Type B pancreatic cell (in vitro differentiated cells): Measurements from ENCODE around the gene NFE2L2. TPM values are rescaled to one million over a fixed set of nuclear protein-coding genes. Genes with fewer than 3 reads are reported as not detected.
A peak's percentile ranks its signal among the peaks of the same experiment; 100 is the strongest.
"Not testable (repeated sequence)": the region's sequence is repeated elsewhere in the genome, so short reads cannot be mapped to it uniquely, and the experiment has no call there.

Source experiments
- DNase-seq: peaks from one replicate; pipeline ENCODE4 v3.0.0; 2021; ENCODE audit warnings: mixed read lengths; ENCODE audit not compliant: unreplicated experiment; ENCODE audit errors: extremely low spot score
- H3K27ac Mint-ChIP-seq: 2 replicates; pipeline ENCODE4 v1.8.0; 2021; ENCODE audit warnings: mild to moderate bottlenecking, mixed read lengths
- H3K27me3 Mint-ChIP-seq: 2 replicates; pipeline ENCODE4 v1.8.0; 2021; ENCODE audit warnings: mixed read lengths
- H3K36me3 Mint-ChIP-seq: 2 replicates; pipeline ENCODE4 v1.8.0; 2021; ENCODE audit warnings: mixed read lengths
- H3K4me1 Mint-ChIP-seq: one replicate; pipeline ENCODE4 v1.8.0; 2021; ENCODE audit warnings: mixed read lengths; ENCODE audit not compliant: unreplicated experiment
- H3K4me3 Mint-ChIP-seq: 2 replicates; pipeline ENCODE4 v1.8.0; 2021; ENCODE audit warnings: mild to moderate bottlenecking, mixed read lengths
- H3K9me3 Mint-ChIP-seq: 2 replicates; pipeline ENCODE4 v1.8.0; 2021; ENCODE audit warnings: mixed read lengths
- CTCF ChIP-seq: fragments of 200-600 bp; sonication (generic); conservative IDR thresholded peaks from 2 replicates; pipeline ENCODE4 v1.5.0; 2021; ENCODE audit warnings: antibody characterized with exemption, mild to moderate bottlenecking
- total RNA-seq: library from RNA; stranded (reverse); gene quantifications from 2 replicates; pipeline ENCODE4 v1.2.1, GENCODE V29; 2021; ENCODE audit warnings: low replicate concordance

NFE2L2 gene
- total RNA-seq, 1 donor from 2014 or later = 74.7 TPM

- Mint-ChIP-seq H3K27ac (peak overlapping the region; percentile 34), H3K4me3 (no peak overlapping the region), H3K4me1 (peaks cover 8% of the 10 kb centered on the region), H3K27me3 (no peaks in the 10 kb centered on the region), H3K9me3 (no peaks in the 10 kb centered on the region), H3K36me3 (peaks cover 43% of the 10 kb centered on the region)
- no peak for TF ChIP-seq CTCF
- DNase-seq = no peak
Measured at GRCh38 chr2:177231270-177231669, 33.3 kb downstream of the NFE2L2 start.

GRCh38 chr2:177229442-177230242 lies 34.9 kb downstream of the NFE2L2 start:
- H3K27ac Mint-ChIP-seq = peak overlapping the region; percentile 28
- H3K4me3 Mint-ChIP-seq = no peak overlapping the region
- peaks cover 43% of the 10 kb centered on the region for H3K36me3 Mint-ChIP-seq
- no peak for TF ChIP-seq CTCF
- H3K9me3 Mint-ChIP-seq = no peaks in the 10 kb centered on the region
- no peaks in the 10 kb centered on the region for H3K27me3 Mint-ChIP-seq
- DNase-seq = no peak
- peaks cover 8% of the 10 kb centered on the region for H3K4me1 Mint-ChIP-seq

- no peaks in the 10 kb centered on the region for H3K9me3 Mint-ChIP-seq
- peak overlapping the region; percentile 80 for H3K27ac Mint-ChIP-seq
- no peak for DNase-seq
- TF ChIP-seq CTCF = no peak
- no peak overlapping the region for H3K4me3 Mint-ChIP-seq
- peaks cover 8% of the 10 kb centered on the region for H3K4me1 Mint-ChIP-seq
- H3K27me3 Mint-ChIP-seq = no peaks in the 10 kb centered on the region
- peaks cover 34% of the 10 kb centered on the region for H3K36me3 Mint-ChIP-seq
Measured at GRCh38 chr2:177225965-177226360, 38.6 kb downstream of the NFE2L2 start.

GRCh38 chr2:177223436-177223835 lies 41.1 kb downstream of the NFE2L2 start:
- peaks cover 38% of the 10 kb centered on the region for H3K36me3 Mint-ChIP-seq
- DNase-seq, H3K9me3 Mint-ChIP-seq, H3K27me3 Mint-ChIP-seq, H3K4me3 Mint-ChIP-seq, H3K27ac Mint-ChIP-seq: not testable (repeated sequence)
- peaks cover 12% of the 10 kb centered on the region for H3K4me1 Mint-ChIP-seq

- TF ChIP-seq CTCF = no peak
- H3K4me3 Mint-ChIP-seq = no peak overlapping the region
- H3K27me3 Mint-ChIP-seq = no peaks in the 10 kb centered on the region
- peak overlapping the region; percentile 67 for H3K27ac Mint-ChIP-seq
- peaks cover 48% of the 10 kb centered on the region for H3K36me3 Mint-ChIP-seq
- no peak for DNase-seq
- H3K4me1 Mint-ChIP-seq = peaks cover 10% of the 10 kb centered on the region
- no peaks in the 10 kb centered on the region for H3K9me3 Mint-ChIP-seq
Measured at GRCh38 chr2:177221970-177222369, 42.6 kb downstream of the NFE2L2 start.

GRCh38 chr2:177221534-177221933 lies 43.0 kb downstream of the NFE2L2 start:
- TF ChIP-seq CTCF = no peak
- peak overlapping the region; percentile 13 for H3K27ac Mint-ChIP-seq

GRCh38 chr2:177219787-177220186 lies 44.7 kb downstream of the NFE2L2 start:
- not testable (repeated sequence) for DNase-seq, H3K9me3 Mint-ChIP-seq, H3K27me3 Mint-ChIP-seq, H3K27ac Mint-ChIP-seq, H3K4me3 Mint-ChIP-seq
- peaks cover 60% of the 10 kb centered on the region for H3K36me3 Mint-ChIP-seq
- peaks cover 22% of the 10 kb centered on the region for H3K4me1 Mint-ChIP-seq

More at GRCh38 chr2:177221534-177221933, 43.0 kb downstream of the NFE2L2 start:
- Mint-ChIP-seq H3K4me3 (no peak overlapping the region), H3K9me3 (no peaks in the 10 kb centered on the region), H3K36me3 (peaks cover 51% of the 10 kb centered on the region), H3K4me1 (peaks cover 11% of the 10 kb centered on the region), H3K27me3 (no peaks in the 10 kb centered on the region)
- no peak for DNase-seq
